ENCODE results near the gene CTNND2.
"Not testable (repeated sequence)": the region's sequence is repeated elsewhere in the genome, so short reads cannot be mapped to it uniquely, and the experiment has no call there.

CTNND2 gene

GRCh38 chr5:11672385-11673085 is 231.7 kb downstream of the CTNND2 start:
- no peak for DNase-seq (ENCODE audit: low read depth in 2 of 2)

- DNase-seq (ENCODE audit: low read depth in 2 of 2): no peak
These were observed 245.9 kb downstream of the CTNND2 start for GRCh38 chr5:11658376-11658775.

- DNase-seq (ENCODE audit: low read depth in 2 of 2): no peak
These were observed 247.3 kb downstream of the CTNND2 start for GRCh38 chr5:11656916-11657315.

GRCh38 chr5:11655681-11656080 is 248.6 kb downstream of the CTNND2 start:
- no peak for DNase-seq (ENCODE audit: low read depth in 2 of 2)

- DNase-seq (ENCODE audit: low read depth in 2 of 2): no peak
These were observed 253.3 kb downstream of the CTNND2 start for GRCh38 chr5:11650936-11651335.

DNA sequence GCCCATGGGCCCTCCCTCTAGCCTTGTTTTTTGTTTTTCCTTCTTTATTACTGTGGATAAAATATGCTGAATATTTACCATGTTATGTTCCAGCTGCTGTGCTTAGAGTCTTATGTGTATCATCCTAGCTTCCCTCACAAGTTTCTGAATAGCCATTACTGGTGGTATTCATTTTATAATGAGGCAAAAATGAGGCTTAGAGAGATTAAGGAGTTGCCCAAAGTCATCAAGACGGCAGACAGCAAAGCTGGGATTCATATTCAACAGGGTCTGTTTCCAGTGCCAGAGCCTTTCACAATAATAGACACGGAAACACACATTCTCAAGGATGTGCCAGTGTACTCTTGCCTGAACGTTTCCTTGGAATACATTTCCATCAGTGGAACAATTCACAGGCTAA is 258.1 kb downstream of the CTNND2 start:
- no peak for DNase-seq (ENCODE audit: low read depth in 2 of 2)

DNA sequence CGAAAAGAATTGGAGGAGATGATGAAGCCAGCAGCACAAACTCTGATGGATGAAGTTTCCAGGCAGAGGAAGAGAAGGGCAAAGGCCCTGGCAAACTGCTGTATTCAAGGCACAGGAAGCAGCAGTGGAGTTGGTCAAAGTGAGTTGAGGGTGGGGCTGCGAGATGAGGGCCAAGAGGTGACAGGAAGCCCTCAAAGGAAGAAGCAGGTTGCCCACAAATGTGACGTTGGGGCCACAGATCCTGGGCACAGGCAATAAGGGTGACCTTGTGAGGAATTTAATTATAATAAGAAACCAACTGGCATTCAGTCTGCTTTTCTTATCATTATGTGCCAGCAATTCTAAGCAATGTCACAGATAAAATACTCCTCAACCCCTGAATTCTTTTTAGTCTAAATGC is 261.8 kb downstream of the CTNND2 start:
- DNase-seq (ENCODE audit: low read depth in 2 of 2): no peak

DNA sequence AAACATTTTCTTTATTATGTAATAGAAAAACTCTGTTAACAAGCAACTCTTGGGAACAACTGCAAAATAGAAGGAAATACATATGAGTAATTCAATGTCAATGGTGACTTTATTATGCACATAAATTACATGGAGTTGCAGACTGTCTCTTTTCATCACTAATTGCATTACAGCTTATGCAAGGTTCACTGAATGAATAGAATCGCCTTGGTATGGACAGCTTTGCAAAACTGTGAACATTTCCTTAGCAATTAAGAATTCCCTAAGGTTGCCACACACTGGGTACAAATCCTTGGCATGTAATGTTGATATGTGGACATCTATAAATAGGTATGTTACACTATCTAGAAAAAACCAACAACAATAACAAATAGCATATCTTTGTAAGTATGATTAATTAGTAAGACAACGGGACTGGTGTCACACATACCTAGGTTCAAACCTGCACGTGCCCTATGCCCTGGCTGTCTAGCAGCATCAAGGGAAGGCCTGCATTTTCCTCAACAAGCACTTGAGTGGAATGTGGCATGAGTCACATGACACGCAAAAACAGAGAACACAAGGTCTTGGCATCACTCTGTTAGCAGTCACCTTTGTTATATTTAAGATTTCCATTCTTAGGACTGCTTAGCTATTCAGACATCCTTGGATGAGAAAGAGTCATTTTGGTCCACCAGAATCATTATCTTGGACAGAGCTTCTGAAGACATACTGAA is 263.9 kb downstream of the CTNND2 start:
- DNase-seq (ENCODE audit: low read depth in 2 of 2): no peak

GRCh38 chr5:11622785-11623184 is 281.5 kb downstream of the CTNND2 start:
- DNase-seq (ENCODE audit: low read depth in 2 of 2): no peak

DNA sequence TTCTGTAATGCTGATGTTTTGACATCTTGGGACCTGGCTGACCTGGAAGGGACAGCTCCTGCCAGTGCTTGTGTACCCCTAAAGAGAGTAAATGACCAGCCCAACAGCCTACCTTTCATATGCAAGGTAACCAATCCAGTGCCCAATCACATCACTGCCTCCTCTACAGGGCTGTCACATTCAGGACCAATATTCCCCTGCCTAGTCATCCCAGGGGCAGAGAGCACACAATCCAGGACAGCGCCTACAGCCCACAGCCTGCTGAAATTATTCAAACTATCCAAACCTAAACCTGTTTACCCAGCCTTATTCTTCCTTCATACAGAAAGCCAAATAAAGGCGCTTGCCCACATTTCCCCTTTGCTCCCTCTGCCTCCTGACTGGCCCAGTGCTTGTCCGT is 284.1 kb downstream of the CTNND2 start:
- DNase-seq (ENCODE audit: low read depth in 2 of 2): no peak

DNA sequence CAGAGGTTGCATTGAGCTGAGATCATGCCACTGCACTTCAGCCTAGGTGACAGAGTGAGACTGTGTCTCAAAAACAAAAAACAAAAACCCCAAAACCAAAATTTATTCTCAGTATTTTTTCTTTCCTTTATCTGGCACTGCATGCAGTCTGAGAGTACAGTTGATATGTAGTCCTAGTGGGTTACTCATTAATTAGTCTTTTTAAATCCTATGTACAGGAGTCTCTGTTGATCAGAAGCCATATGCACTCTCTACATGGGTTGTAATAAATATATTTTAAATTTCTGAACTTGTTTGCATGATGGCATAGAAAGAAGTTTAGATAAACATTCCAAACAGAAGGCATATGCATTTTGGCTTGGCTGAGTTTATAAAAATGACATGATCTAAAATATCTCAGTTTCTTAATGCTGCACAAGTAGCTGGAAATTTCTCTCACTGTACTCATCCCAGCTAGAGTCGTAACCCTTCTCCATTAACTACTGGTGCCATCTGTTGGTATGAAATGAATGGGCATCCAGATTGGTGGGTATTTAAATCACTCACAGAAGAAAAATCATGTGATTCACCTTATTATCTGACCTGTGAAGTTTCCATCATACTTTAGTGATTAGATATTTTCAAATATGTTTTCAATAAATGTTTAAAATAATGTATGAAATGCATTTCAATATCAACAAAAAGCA is 284.8 kb downstream of the CTNND2 start:
- DNase-seq (ENCODE audit: low read depth in 2 of 2): no peak

GRCh38 chr5:11617080-11617479 is 287.2 kb downstream of the CTNND2 start:
- no peak for DNase-seq (ENCODE audit: low read depth in 2 of 2)

GRCh38 chr5:11616624-11617023 is 287.6 kb downstream of the CTNND2 start:
- DNase-seq (ENCODE audit: low read depth in 2 of 2): not testable (repeated sequence)

GRCh38 chr5:11611011-11611410 is 293.2 kb downstream of the CTNND2 start:
- DNase-seq (ENCODE audit: low read depth in 2 of 2): no peak

DNA sequence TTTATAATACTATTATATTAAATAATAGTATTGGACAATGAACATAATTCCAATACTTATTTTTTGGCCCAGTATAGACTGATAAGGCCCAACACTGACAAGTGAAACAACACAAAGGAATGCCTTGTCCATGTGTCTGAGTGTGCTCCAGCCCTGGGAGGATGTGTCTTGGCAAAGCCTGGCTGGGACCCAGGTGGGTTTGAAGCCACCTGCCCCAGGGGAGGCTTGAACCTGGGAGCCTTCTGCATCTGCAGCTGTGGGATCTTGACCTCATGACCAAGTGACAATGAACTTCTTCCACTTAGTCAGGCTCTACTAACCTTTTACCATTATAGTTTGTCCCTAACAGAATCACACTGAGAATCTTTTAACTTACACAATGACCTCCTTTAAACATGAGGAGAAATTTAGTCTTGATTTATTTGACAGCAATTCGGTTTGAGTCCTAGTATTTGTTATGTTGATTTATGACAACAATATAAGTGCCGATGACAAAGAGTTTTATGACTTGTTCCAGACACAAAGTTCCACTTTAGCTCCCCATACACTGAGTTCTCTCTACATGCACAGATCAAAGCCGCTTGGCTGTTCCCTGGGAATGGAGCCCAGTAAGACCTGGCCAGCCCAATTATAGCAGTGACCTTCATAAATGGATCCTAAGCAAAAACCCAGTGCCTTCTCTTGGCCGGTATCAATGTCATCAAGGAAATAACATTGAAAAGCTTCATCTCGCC is 294.5 kb downstream of the CTNND2 start:
- DNase-seq (ENCODE audit: low read depth in 2 of 2): no peak

DNA sequence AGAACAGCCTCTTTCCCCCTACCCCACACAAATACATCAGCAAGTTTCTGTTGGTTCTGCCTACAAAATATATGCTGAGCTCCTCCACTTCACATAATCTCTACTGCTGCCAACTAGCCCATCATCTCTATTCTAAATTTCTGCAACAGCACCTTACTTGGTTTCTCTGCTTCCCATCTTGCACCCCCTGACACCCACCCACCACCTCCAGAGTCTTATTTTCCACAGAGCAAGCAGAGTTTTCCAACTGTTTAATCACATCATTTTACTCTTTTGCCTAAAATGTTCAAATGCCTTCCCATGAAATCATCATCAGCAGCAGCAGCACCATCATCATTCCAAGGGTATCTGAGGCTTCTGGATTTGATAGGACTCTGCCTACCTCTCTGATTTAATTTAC is 295.7 kb downstream of the CTNND2 start:
- DNase-seq (ENCODE audit: low read depth in 2 of 2): no peak

DNA sequence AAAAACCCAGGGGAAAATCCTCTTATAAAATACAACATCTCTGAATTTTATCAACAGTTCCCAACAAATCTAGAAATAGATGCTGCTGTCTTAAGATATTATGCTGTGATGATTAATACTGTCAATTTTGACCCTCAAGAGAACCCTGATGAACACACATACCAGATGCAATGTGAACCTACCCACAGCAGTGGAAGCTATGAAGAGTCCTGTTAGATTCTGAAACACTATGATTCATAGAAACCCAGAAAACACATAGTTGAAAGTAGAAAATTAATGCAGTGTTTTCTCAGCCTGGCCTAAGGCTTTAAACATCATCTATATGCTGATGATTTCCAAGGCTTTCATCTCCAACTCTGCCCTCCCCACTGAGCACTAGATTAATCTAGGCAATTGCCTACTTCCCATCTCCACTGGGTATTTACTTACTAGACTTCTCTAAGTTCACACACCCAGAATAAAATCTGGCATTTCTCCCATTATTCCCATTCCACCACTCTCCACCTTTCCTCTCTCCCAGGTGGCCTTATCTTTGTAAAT is 296.2 kb downstream of the CTNND2 start:
- no peak for DNase-seq (ENCODE audit: low read depth in 2 of 2)

- no peak for DNase-seq (ENCODE audit: low read depth in 2 of 2)
These were observed 301.9 kb downstream of the CTNND2 start for GRCh38 chr5:11602298-11602697.

DNA sequence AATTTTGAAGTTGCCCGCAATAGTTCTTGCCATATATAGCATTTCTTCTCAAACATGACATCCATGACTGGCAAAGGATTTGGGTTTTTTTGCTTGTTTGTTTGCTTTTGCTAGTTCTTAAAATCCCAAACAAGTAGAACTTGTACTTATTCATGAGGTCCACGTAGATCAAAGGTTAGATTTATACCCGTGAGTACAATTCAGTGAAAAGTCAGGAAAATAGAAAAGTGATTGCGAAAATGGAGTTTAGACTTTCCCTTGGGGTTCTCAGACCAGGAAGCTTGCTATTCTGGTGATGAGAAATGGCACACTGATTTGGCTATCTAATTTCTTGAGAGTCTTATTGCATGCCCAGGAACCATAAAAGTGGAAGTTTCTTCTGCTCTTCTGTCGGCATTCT is 304.7 kb downstream of the CTNND2 start:
- DNase-seq (ENCODE audit: low read depth in 2 of 2): no peak

DNA sequence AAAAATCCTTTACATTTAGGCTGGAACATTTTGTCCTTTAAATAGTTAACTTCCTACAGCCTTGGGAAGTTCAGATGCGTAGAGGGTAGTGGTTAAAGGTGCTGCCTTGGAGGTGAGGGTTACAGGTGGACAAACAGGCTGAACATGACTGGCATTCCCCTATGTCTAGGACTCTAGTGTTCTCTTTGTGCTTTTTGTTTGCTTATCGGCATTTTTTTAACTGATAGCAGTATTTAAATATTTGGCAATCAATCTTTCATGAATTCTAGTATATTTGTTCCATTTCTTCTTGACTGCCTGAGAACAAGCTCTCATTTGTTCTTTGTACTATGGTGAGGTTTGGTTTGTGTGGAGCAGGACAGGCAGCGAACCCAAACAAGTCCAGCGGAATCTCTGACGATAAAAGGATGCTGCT is 307.6 kb downstream of the CTNND2 start:
- DNase-seq (ENCODE audit: low read depth in 2 of 2): no peak

DNA sequence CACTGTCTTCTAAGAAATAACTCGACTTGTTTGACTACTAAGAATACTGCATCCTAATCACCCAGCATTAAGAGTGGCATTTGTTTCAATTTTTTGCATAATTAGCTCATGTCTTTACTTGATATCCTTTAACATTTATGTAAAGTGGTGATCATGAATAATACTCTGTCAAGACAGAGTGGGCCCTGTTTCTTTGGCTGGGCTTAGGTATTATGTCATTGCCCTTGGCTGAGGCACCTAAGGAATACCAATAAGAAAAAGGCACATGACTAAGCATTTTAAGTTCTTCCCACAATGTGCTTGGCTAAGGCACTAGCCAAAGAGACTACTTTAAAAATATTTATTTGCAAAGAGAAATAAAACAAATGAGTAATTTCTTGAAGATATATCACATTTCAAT is 308.1 kb downstream of the CTNND2 start:
- no peak for DNase-seq (ENCODE audit: low read depth in 2 of 2)

DNA sequence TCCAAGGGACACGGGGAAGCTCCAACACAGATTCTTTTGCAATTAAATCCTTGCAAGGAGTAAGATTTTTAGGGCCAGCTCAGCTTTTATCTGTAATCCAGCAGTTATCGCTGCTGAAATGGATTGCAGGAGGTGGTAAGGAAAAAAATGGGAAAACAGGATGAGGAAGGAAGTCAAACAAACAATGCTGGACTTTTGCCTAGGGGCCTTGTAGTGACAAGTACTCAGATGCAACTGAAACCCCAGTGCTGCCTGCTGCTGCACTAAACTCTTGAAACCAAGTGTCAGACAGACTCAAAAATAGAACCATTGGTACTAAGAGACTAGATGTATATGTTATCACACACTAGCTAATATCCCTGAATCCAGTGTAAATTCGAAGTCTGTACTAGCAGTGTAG is 309.2 kb downstream of the CTNND2 start:
- no peak for DNase-seq (ENCODE audit: low read depth in 2 of 2)

All from fibroblast of skin of left quadriceps (primary cell).